GM13977 (cell line): Measurements from ENCODE around the gene GPA33.

Experiments
- DNase-seq: peaks from one replicate; pipeline ENCODE4 v3.0.0; 2012; ENCODE audit warnings: low spot score
- CTCF ChIP-seq: IDR thresholded peaks from 2 replicates; pipeline ENCODE4 v1.5.1; 2012; ENCODE audit warnings: mild to moderate bottlenecking, control low read depth; ENCODE audit not compliant: insufficient read depth; ENCODE audit errors: extremely low read depth, missing control alignments
- in situ Hi-C: fragments of 300-500 bp; cut with MboI; formaldehyde crosslinking; loops from one replicate; pipeline ENCODE4 v1.12.0; 2022; ENCODE audit warnings: low sequenced_read_pairs, low pct_unique_long_range_greater_than_20kb, mixed read lengths, inconsistent platforms; ENCODE audit not compliant: unreplicated experiment

Gene GPA33, protein sequence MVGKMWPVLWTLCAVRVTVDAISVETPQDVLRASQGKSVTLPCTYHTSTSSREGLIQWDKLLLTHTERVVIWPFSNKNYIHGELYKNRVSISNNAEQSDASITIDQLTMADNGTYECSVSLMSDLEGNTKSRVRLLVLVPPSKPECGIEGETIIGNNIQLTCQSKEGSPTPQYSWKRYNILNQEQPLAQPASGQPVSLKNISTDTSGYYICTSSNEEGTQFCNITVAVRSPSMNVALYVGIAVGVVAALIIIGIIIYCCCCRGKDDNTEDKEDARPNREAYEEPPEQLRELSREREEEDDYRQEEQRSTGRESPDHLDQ

DNA sequence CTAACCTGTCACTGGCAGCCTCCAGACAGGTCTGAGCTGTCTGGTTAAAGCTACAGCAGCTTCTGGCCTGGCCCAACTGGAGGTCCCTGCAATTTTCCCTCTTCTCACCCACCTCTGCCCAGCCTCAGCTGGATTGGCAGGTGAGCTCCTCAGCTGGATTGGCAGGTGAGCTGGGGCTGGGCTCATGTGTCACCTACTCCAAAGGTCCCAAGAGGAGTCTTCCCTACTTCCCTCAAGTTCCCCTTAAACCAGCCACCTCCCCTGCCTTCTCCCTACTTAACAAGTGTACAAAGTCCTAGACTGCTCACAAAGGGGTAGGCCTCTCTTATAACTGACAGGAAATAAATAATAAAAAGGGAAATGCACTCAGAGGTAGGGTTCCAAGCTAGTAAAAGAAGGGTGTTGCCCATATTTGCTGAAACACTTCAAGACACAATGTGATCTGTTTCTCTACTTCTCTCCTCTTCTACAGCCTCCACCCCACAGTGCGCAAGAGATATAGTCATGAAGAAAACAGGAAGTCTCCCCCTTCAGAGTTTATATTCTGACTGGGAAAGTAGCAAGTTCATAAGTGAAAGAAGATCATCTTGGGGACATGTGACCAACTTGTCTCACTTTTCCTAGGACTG, at the start of gene GPA33:
Gene GPA33 (minus strand): TSS at position 64 of the 629 bp plus-strand sequence. CDS start 90 bp downstream, outside the sequence.
- DNase-seq: peak; percentile 33
- in situ Hi-C loops: no loop called here
- TF ChIP-seq CTCF: no peak

- no peak for DNase-seq
- no peak for TF ChIP-seq CTCF
- in situ Hi-C loops: no loop called here
Measured at GRCh38 chr1:167138703-167139102, 48.5 kb upstream of the GPA33 start.

- in situ Hi-C loops: no loop called here
- no peak for TF ChIP-seq CTCF
- DNase-seq: no peak
Measured at GRCh38 chr1:167137793-167138510, 47.8 kb upstream of the GPA33 start.

GRCh38 chr1:167137332-167137781, 47.2 kb upstream of the GPA33 start:
- in situ Hi-C loops: no loop called here
- TF ChIP-seq CTCF: no peak
- DNase-seq: no peak

GRCh38 chr1:167136806-167137205, 46.6 kb upstream of the GPA33 start:
- in situ Hi-C loops: no loop called here
- TF ChIP-seq CTCF: no peak
- DNase-seq: no peak

GRCh38 chr1:167136191-167136614, 46.0 kb upstream of the GPA33 start:
- in situ Hi-C loops: no loop called here
- no peak for TF ChIP-seq CTCF
- no peak for DNase-seq
